ES-I3 (cell line): ENCODE data around the gene IL1R2.

Experiments used
- H3K36me3 ChIP-seq: 2 replicates; pipeline ENCODE4 v1.6.1; 2013; ENCODE audit warnings: mild to moderate bottlenecking, low read length, control low read depth, moderate library complexity; ENCODE audit not compliant: insufficient read depth
- H3K4me1 ChIP-seq: 2 replicates; pipeline ENCODE4 v1.6.1; 2013; ENCODE audit warnings: mild to moderate bottlenecking, control low read depth, low read length; ENCODE audit not compliant: insufficient read depth
- H3K9ac ChIP-seq: 2 replicates; pipeline ENCODE4 v1.6.1; 2013; ENCODE audit warnings: low read depth, mild to moderate bottlenecking, low read length, moderate library complexity
- H3K9me3 ChIP-seq: 2 replicates; pipeline ENCODE4 v1.6.1; 2013; ENCODE audit warnings: mild to moderate bottlenecking, low read length, moderate library complexity; ENCODE audit not compliant: control insufficient read depth, insufficient read depth

IL1R2 gene

DNA sequence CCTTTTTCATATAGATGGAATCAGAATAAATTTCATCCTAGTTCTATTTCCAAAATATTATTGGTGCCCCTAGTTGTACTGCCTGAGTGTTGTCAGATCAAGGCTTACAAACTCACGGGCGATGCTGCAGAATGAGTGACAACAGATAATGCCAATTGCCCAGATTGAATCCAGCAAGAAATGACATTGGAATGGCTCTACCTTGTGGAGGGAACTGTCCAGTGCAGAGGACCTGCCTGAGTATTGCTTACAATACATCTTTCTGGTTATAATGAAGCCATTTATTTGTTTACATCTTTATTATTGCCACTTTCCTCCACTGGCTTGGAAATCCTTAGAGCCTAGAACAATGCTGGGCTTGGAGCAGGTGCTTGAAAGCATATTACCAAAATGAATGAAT is 7.8 kb upstream of the IL1R2 start:
- Histone ChIP-seq H3K9me3 (no peaks in the 10 kb centered on the region), H3K36me3 (no peaks in the 10 kb centered on the region), H3K4me1 (no peaks in the 10 kb centered on the region; the same call in 1 of the 2 replicates), H3K9ac (no peak overlapping the region)

DNA sequence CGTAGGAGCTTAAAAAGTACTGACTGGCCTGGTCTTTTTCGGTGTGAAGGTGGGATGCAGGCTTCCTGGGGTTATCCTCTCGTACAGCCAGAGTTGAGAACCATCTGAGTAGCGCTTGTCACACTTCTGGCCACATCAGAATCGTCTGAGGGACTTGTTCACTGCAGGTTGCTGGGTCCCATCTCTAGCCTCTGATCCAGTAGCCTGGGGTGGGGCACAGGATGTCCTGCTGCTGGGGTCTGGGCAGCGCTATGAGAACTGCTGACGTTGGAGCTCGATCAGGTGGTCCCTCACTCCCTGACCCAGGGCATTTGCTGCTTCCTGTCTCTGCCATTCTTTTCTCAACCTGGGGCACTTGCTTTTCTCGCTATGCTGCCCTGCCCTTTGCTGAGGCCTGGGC is 7.1 kb upstream of the IL1R2 start:
- H3K4me1 ChIP-seq: no peaks in the 10 kb centered on the region; the same call in 1 of the 2 replicates
- H3K36me3 ChIP-seq: no peaks in the 10 kb centered on the region
- H3K9ac ChIP-seq: no peak overlapping the region
- H3K9me3 ChIP-seq: no peaks in the 10 kb centered on the region

DNA sequence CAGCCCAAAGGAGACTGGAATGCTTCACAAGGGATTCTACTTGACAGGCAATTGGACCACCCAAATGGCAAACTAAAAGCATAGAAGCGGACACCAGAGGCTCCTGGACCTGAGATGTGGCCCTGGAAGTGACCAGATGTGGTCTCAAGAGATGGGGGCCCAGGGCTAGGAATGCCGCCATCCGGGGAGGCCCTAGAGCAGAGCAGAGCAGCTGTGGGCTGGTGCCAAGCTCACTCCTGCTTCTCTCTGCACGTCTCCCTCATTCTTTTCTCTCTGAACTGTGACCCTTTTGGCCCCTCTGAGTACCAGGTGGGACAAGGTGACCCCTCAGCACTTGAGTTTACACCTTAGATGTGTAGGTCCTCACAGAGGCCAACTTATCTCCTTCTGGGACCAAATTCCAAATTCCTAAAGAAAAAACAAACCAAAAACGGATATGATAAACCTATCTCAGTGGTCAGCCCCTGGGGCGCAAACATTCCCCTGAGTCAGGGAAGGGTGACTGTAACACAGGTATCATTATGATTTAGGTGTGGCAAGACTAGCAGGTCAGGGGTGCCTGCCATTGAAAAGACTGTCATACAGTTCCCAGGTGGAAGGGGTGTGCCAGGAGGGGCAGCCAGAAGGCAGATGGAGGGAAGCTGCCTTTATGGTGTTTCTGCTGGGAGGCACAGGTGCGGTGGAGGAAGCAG is 6.5 kb upstream of the IL1R2 start:
- no peak overlapping the region for H3K9ac ChIP-seq
- no peaks in the 10 kb centered on the region for H3K9me3 ChIP-seq
- H3K36me3 ChIP-seq: no peaks in the 10 kb centered on the region
- H3K4me1 ChIP-seq: no peaks in the 10 kb centered on the region; the same call in 1 of the 2 replicates

DNA sequence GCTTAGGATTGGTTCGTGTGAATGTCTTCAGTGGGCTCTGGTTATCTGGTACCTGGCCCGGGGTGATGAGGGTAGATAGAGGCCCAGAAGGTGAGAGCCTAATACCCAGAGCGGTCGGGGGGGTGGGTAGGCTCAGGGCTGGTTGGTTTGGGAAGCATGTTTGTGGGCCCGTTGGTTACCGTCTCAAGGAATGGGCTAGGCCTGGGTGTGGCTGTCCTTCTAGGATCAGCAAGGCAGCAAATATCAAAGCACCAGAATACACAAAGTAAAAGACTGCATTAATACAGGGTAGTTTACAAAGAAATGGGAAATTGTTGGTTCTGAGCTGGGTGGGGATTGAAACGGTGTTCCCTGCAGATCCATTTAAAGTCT is 6.0 kb upstream of the IL1R2 start:
- H3K9ac ChIP-seq: no peak overlapping the region
- H3K4me1 ChIP-seq: no peaks in the 10 kb centered on the region; the same call in 1 of the 2 replicates
- H3K9me3 ChIP-seq: no peaks in the 10 kb centered on the region
- H3K36me3 ChIP-seq: no peaks in the 10 kb centered on the region

DNA sequence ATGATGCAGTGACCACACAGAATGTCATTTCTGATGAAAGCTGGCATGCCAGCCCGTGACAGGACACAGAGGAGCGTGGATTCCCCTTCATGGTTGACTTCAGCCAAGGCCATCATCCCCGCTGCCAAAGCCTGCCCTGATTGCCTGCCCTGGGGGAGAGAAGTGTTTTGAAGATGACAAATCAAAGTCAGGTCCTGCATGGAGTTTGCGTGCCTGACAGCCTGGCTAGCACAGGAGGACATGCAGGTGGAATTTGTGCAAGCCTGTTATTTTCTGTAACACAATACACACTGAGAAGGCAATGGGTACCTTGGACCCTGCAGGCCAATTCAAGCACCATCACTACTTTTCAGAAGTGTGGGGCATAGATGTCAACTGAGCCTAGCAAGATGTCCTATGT is 5.4 kb upstream of the IL1R2 start:
- no peaks in the 10 kb centered on the region for H3K36me3 ChIP-seq
- no peaks in the 10 kb centered on the region; the same call in 1 of the 2 replicates for H3K4me1 ChIP-seq
- H3K9ac ChIP-seq: no peak overlapping the region
- H3K9me3 ChIP-seq: no peaks in the 10 kb centered on the region

DNA sequence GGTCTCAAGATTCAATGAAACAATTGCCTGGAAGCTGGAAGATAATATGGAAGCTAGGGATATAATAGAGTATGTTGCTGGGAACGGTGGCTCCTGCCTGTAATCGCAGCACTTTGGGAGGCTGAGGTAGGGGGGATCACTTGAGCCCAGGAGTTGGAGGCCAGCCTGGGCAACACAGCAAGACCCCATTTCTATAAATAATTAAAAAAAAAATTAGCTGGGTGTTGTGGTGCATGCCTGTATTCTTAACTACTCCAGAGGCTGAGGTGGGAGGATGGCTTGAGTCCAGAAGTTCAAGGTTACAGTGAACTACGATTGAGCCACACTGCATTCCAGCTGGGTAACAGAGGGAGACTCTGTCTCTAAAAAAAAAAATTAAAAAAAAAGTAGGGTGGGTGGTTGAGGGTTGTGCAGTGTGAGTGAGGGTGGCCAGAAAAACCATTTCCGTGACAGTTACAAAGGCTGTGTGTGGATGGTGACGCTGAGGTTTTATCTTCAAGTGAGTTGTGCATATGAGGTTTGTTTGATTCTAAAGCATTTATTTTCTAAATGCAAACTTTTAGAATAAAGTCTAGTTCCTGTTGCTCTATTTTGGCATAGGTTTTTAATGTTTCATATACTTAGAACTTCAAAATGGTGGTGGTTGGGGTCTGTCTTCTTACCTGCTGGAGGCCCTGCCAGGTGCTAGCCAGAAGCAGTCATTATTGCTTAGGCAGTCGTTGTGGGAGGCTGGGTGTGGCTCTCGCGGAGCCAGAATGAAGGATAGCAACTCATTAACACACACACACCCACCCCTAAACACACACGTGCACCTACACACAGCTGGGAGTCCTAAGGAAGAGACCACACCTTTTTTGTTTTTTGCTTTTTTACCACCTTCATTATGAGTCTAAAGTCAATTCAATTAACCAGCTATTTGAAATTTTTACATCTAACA is 4.7 kb upstream of the IL1R2 start:
- no peaks in the 10 kb centered on the region for H3K36me3 ChIP-seq
- H3K4me1 ChIP-seq: no peaks in the 10 kb centered on the region; the same call in 1 of the 2 replicates
- no peaks in the 10 kb centered on the region for H3K9me3 ChIP-seq

DNA sequence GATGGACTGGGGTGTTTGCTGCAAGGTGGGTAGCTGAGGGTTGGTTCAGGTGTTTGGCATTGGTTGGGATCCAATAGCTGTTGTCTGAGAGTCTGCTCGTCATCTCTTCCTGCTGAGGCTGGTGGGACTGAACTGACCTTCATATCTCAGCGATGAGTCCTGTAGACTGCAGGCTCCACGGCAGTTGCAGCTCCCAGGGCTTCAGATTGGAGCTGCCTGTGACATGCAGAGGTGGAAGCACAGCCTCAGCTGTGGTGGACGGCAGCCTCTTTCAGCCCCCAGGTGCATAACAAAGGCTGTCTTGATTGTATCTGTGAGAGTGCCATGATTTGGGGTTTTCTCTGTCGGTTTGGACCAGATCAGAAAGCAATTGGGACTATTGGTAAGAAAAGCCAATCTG is 3.9 kb upstream of the IL1R2 start:
- no peaks in the 10 kb centered on the region for H3K36me3 ChIP-seq
- no peaks in the 10 kb centered on the region for H3K9me3 ChIP-seq
- no peaks in the 10 kb centered on the region; the same call in 1 of the 2 replicates for H3K4me1 ChIP-seq
- no peak overlapping the region for H3K9ac ChIP-seq

More for the DNA sequence above, 4.7 kb upstream of the IL1R2 start:
- no peak overlapping the region for H3K9ac ChIP-seq

DNA sequence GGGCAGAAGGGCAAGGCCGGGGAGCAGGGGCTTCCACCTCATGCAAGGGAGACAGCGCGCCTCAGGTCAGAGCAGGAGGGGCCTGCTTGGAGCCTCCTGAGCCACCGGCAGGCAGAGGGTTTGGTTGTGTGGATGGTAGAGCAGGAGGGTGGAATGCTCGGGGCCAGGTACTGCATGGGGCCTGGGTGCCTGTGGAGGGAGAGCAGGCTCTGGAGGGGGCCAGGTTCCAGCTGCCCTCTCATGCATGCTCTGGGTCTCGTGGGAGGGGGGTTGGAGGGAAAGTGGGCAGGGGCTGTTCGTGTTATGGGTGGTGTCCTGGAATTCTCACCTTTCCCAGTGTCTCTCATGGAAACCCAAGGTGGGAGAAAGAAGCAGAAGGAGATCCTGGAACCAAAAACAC is 3.2 kb upstream of the IL1R2 start:
- Histone ChIP-seq H3K9me3 (no peaks in the 10 kb centered on the region), H3K36me3 (no peaks in the 10 kb centered on the region), H3K9ac (no peak overlapping the region), H3K4me1 (no peaks in the 10 kb centered on the region)

DNA sequence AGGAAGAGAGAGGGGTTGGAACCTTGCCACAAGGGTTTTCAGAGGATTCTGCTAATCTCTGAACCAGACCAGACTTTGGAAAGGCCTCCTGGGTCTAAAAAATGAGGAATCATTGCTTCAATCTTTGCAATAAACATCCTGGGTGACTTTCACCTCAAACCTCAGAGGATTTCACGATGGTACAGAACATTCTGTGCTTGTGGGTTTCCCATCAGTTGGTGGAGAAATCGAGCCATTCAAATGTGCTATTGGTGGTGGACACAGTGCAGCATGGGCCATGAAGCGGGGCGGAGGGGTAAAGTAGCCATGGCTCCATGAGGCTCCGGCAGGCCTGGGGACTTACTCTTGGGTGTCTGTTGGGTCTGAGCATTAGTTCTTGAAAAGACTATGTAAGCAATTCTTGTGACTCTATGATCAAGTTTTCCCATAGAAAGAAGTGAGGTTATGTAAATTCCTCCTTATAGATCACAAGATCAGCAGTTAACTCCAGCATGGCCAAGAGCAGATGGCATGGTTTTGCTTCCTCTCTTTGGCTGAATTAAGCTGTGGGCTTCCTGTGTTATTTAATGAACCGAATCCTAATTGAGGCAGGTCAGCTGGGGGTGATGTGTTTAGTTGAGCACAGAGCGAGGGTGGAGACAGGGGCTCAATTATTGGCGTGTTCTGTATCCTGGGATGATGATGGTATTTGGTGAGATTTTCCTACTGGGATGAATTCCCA is 1.9 kb upstream of the IL1R2 start:
- Histone ChIP-seq H3K36me3 (no peaks in the 10 kb centered on the region), H3K9ac (no peak overlapping the region), H3K9me3 (no peaks in the 10 kb centered on the region), H3K4me1 (no peaks in the 10 kb centered on the region)

DNA sequence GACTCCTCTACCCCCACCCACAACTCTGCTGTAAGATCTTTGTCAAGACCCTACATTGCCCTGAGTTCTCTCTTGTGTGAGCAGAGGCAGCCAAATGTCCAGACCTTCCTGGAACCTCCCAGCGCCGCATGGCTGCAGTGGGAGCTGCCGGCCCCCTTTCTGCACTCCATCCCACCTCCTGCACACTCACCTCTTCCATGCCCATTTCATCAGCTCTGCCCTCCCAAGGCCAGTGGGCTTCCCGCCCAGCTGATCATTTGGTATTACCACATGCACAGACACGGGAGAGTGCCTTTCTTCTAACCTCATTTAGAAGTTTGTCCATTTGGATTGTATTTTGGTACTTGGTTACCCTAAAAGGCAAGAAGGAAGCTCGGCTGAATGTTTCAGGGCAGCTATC is 2.0 kb downstream of the IL1R2 start:
- Histone ChIP-seq H3K4me1 (no peaks in the 10 kb centered on the region), H3K36me3 (no peaks in the 10 kb centered on the region), H3K9ac (no peak overlapping the region), H3K9me3 (no peaks in the 10 kb centered on the region)

DNA sequence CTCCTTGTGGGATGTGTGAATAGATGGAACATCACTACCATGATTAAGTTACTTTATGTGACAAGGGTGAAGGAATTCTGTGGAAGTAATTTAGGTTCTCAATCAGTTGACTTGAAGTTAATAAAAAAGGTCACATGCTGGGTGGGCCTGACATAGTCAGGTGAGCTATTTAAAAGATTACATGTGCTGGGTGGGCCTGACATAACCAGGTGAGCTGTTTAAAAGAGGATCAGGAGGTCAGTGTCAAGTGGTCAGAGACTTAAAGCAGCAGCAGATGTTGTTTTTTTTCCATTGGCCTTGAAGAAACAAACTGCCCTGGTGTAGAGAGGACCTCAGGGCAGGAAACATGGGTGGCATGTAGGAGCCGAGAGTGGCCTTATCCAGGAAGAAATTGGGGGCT is 3.3 kb downstream of the IL1R2 start:
- no peak overlapping the region for H3K9ac ChIP-seq
- no peaks in the 10 kb centered on the region for H3K4me1 ChIP-seq
- no peaks in the 10 kb centered on the region for H3K9me3 ChIP-seq
- H3K36me3 ChIP-seq: no peaks in the 10 kb centered on the region

DNA sequence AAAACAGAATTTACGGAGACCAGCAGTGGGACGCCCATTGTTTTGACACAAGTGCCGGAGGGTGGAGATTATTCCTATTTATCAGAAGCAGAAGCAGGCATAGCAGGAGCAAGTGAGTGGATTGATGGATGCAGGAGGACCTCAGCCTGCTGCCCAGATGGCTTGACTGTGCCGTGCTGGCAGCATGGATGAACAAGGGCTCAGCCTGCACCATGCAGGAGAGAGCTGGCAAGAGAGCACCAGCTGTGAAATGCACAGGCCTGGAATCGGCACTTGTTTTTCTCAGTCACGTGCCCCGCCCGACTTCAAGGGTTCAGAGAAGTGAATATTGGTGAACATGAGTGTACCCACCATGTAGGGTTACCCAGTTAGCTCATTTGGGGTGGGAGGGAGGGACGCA is 4.0 kb downstream of the IL1R2 start:
- H3K9ac ChIP-seq: no peak overlapping the region
- no peaks in the 10 kb centered on the region for H3K9me3 ChIP-seq

DNA sequence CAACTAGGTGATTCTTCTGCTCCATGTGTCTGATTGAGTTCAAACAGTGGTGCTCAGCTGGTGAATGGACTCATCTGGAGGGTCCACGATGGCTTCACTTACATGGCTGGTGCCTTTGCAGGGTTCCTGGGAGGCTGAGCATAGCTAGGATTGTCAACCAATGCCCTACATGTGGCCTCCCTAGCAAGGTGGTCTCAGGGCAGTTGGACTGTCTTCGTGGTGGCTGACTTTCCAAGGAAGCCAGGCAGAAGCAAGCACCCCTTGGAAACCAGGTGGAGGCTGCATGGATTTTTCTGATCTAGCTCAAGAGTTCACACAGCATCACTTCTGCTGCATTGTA is 6.8 kb downstream of the IL1R2 start:
- no peaks in the 10 kb centered on the region for H3K9me3 ChIP-seq
- no peaks in the 10 kb centered on the region for H3K36me3 ChIP-seq
- H3K4me1 ChIP-seq: no peaks in the 10 kb centered on the region
- no peak overlapping the region for H3K9ac ChIP-seq

More for the DNA sequence above, 4.0 kb downstream of the IL1R2 start:
- H3K36me3 ChIP-seq: no peaks in the 10 kb centered on the region
- H3K4me1 ChIP-seq: no peaks in the 10 kb centered on the region

DNA sequence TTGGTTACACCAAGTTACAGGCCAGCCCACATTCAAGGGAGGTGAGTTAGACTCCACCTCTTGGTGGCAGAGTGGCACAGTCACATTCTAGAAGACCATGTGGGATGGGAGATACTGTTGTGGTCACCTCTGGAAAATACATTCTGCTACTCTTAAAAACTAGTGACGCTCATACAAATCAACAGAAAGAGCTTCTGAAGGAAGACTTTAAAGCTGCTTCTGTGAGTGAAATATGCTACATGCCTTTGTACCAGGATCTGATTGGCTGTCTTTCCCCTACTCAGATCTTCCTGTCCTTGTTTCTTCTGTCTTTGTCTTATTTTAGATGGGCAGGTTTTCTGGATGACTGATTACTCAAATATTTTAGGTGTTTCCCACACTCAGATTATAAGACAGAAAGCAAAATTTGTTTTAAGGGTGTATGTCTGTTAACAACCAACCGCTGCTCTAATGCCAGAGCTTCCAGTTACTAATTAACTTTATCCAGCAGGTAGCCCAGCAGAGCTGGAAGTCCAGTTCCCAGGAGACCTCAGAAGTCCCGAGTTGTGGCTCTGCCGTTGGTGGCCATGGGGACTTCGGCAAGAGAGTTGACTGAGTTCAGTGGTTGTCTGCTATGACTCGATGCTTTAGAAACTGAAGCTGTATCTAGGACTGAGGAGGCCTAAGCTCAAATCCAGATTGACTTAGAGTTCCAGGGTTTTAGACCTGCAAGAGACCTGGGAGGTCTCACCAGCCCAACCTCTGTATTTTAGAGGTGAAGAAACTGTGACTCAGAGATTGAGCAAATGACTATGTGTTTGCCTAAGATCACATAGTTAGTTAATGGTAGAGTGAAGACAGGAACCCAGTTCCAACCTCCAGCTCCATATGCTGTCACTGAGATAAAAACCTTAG is 7.4 kb downstream of the IL1R2 start:
- no peaks in the 10 kb centered on the region for H3K4me1 ChIP-seq
- H3K9ac ChIP-seq: no peak overlapping the region
- no peaks in the 10 kb centered on the region for H3K36me3 ChIP-seq
- no peaks in the 10 kb centered on the region for H3K9me3 ChIP-seq
